ENCODE results near the gene ICAM3.

Gene ICAM3

DNA sequence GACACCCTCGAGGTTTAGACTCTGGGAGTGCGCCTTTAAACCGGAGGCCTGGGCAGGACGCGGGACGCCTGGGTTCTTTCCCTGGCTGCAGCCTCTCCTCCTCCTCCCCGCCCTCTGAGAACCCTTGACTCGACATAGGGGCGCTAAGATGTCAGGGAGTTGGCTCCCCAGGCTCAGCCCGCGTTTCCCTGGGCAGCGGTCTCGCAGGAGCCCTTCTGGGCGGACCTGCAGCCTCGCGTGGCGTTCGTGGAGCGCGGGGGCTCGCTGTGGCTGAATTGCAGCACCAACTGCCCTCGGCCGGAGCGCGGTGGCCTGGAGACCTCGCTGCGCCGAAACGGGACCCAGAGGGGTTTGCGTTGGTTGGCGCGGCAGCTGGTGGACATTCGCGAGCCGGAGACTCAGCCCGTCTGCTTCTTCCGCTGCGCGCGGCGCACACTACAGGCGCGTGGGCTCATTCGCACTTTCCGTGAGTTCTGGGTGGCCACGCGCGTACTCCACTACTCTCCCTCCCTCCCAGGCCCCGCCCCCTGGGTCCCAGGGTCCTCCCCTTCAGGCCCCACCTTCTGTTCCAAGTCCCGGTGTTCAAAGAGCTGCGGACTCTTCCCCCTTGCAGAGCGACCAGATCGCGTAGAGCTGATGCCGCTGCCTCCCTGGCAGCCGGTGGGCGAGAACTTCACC lies 48.4 kb downstream of the ICAM3 start:
- DNase-seq = peak in 2 of 5 experiments; percentile 47 to 57

DNA sequence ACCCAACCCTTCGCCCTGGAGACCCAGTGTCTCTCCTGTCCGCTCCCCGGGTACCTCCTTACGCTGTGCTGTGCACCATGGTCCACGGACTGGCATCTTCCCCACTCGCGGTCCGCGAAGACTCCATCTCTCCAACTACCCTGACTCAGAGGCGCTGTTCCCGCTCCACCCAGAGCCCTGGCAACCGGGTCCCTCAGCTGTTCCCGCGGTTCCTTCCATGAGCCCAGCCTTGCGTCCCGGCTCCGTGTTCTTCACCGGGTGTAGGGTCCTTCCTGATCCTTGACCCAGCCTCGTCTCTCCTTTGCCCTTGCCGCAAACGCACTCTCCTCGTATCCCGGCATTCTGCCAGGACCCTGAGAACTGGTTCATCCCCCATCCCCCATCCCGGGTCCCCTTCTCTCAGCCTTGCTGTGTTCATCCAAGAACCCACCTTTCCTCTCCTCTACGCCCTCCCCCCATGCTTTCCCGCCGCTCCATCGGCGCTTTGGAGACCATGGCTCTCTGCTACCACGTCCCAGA lies 49.0 kb downstream of the ICAM3 start:
- peak in 1 of 5 experiments; percentile 24 for DNase-seq

DNA sequence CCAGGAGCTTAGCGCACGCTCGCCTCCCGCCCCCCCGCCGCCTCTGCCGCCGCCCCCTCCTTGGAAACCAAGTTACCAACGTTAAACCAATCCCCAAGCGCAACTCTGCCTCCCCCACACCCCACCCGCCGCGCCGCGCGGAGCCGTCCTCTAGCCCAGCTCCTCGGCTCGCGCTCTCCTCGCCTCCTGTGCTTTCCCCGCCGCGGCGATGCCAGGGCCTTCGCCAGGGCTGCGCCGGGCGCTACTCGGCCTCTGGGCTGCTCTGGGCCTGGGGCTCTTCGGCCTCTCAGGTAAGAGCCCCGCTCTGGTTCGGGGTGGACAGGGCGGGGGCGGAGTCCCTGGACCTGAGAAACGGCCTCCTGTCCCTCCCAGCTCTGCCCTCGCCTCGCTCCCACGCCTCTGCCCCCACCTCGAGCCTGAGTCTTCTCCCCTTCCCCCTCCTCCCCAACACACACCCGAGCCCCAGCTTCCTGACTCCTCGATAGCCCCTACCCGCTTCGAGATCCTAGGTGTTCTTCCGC lies 49.5 kb downstream of the ICAM3 start, which contains the start of gene ICAM5:
Gene ICAM5, plus strand, starts transcription at position 117 of the 521 bp plus-strand sequence. Its CDS starts 92 bp downstream, at position 209.
- DNase-seq = peak in 2 of 5 experiments; percentile 34 to 53

DNA sequence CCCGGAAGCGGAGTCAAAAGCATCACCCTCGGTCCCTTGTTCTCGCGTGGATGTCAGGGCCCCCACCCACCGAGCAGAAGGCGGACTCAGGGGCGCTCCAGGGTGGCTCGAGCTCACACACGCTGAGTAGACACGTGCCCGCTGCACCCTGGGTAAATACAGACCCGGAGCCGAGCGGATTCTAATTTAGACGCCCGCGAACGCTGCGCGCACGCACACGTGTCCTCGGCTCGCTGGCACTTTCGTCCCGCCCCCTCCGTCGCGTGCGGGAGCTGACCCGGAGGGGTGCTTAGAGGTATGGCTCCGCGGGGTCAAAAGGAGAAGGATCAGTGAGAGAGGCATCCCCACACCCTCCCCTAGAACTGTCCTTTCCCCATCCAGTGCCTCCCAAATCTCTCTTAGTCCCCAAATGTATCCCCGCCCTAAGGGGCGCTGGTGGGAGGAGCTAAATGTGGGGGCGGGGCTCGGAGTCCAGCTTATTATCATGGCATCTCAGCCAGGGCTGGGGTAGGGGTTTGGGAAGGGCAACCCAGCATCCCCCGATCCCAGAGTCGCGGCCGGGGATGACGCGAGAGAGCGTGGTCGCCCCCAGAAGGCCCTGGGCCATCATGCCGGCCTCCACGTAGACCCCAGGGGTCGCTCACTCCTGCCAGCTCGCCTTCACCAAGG lies 50.1 kb downstream of the ICAM3 start:
- peak in 4 of 5 experiments; percentile 55 to 90 (median 56) for DNase-seq

DNA sequence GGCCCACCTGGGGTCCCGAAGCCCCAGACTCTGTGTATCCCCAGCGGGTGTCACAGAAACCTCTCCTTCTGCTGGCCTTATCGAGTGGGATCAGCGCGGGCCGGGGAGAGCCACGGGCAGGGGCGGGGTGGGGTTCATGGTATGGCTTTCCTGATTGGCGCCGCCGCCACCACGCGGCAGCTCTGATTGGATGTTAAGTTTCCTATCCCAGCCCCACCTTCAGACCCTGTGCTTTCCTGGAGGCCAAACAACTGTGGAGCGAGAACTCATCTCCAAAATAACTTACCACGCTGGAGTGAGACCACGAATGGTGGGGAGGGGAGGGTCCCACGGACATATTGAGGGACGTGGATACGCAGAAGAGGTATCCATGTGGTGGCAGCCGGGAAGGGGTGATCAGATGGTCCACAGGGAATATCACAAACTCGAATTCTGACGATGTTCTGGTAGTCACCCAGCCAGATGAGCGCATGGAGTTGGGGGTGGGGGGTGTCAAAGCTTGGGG lies 50.7 kb downstream of the ICAM3 start:
- peak in 2 of 5 experiments; percentile 25 to 71 for DNase-seq

DNA sequence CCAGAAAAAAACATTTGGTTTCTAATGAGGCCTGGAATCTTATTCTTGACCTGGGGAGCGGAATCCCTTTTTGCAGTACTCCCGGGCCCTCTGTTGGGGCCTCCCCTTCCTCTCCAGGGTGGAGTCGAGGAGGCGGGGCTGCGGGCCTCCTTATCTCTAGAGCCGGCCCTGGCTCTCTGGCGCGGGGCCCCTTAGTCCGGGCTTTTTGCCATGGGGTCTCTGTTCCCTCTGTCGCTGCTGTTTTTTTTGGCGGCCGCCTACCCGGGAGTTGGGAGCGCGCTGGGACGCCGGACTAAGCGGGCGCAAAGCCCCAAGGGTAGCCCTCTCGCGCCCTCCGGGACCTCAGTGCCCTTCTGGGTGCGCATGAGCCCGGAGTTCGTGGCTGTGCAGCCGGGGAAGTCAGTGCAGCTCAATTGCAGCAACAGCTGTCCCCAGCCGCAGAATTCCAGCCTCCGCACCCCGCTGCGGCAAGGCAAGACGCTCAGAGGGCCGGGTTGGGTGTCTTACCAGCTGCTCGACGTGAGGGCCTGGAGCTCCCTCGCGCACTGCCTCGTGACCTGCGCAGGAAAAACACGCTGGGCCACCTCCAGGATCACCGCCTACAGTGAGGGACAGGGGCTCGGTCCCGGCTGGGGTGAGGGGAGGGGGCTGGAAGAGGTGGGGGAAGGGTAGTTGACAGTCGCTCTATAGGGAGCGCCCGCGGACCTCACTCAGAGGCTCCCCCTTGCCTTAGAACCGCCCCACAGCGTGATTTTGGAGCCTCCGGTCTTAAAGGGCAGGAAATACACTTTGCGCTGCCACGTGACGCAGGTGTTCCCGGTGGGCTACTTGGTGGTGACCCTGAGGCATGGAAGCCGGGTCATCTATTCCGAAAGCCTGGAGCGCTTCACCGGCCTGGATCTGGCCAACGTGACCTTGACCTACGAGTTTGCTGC lies 52.4 kb downstream of the ICAM3 start, which contains the start of gene ICAM4:
Gene ICAM4, plus strand, starts transcription at position 153 of the 935 bp plus-strand sequence. Its CDS starts 58 bp downstream, at position 211.
- peak in 1 of 5 experiments; percentile 52 for DNase-seq

DNA sequence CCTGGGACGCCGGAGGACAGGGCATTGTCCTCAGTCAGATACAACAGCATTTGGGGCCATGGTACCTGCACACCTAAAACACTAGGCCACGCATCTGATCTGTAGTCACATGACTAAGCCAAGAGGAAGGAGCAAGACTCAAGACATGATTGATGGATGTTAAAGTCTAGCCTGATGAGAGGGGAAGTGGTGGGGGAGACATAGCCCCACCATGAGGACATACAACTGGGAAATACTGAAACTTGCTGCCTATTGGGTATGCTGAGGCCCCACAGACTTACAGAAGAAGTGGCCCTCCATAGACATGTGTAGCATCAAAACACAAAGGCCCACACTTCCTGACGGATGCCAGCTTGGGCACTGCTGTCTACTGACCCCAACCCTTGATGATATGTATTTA lies 54.0 kb downstream of the ICAM3 start:
- no peak for DNase-seq

DNA sequence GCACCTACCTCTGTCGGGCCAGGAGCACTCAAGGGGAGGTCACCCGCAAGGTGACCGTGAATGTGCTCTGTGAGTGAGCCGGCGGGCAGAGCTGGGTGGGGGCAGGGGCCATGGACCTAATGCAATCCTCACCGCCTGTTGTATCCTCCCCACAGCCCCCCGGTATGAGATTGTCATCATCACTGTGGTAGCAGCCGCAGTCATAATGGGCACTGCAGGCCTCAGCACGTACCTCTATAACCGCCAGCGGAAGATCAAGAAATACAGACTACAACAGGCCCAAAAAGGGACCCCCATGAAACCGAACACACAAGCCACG lies 54.5 kb downstream of the ICAM3 start:
- no peak for DNase-seq

DNA sequence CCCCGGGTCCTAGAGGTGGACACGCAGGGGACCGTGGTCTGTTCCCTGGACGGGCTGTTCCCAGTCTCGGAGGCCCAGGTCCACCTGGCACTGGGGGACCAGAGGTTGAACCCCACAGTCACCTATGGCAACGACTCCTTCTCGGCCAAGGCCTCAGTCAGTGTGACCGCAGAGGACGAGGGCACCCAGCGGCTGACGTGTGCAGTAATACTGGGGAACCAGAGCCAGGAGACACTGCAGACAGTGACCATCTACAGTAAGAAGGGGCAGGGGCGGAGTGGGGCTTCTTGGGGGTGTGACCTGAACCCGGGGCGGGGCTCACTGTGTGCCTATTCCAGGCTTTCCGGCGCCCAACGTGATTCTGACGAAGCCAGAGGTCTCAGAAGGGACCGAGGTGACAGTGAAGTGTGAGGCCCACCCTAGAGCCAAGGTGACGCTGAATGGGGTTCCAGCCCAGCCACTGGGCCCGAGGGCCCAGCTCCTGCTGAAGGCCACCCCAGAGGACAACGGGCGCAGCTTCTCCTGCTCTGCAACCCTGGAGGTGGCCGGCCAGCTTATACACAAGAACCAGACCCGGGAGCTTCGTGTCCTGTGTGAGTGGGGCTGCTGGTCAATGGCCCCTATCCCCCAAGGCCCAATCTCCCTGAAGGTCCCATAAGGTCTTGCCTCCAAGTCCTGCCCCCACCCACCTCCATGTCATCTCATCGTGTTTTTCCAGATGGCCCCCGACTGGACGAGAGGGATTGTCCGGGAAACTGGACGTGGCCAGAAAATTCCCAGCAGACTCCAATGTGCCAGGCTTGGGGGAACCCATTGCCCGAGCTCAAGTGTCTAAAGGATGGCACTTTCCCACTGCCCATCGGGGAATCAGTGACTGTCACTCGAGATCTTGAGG lies 55.1 kb downstream of the ICAM3 start:
- DNase-seq = no peak

All from T-helper 2 cell (primary cell).